GM06990 (cell line): ENCODE data around the gene PTPRN2.

Source experiments
- DNase-seq: peaks from one replicate; pipeline ENCODE4 v3.0.0-alpha.2; 2011; ENCODE audit not compliant: insufficient read length; ENCODE audit errors: extremely low read depth
- H3K27me3 ChIP-seq: replicated peaks from 2 replicates; pipeline ENCODE4 v1.6.0; 2011; ENCODE audit warnings: low read length; ENCODE audit not compliant: control insufficient read depth, insufficient read depth
- H3K36me3 ChIP-seq: 2 replicates; pipeline ENCODE4 v1.5.1; 2011; ENCODE audit warnings: low read length; ENCODE audit not compliant: control insufficient read depth, insufficient read depth
- H3K4me3 ChIP-seq: replicated peaks from 2 replicates; pipeline ENCODE4 v1.5.1; 2011; ENCODE audit warnings: low read depth, mild to moderate bottlenecking, control low read depth, low read length
- CTCF ChIP-seq: IDR thresholded peaks from 2 replicates; pipeline ENCODE4 v1.5.1; 2011; ENCODE audit warnings: low read length, control low read depth, mild to moderate bottlenecking, inconsistent platforms; ENCODE audit not compliant: insufficient read depth, poor library complexity, severe bottlenecking

Gene PTPRN2

DNA sequence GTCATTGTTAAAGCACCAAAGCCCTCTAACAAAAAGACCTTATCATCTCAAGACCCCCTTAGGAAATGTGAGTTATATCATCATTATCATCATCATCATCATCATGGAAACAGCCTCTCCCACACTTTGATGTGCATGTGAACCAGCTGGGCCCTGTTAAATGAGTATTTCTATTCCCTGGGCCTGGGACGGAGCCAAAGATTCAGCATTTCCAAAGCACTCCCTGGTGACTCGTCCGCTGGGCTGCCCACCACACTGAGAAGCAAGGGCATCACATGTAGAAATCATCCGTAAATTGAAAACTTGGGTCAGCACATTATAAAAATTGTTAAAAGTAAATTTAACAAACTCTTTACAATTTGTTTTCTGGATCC lies 88.6 kb downstream of the PTPRN2 start:
- Histone ChIP-seq H3K27me3 (no peaks in the 10 kb centered on the region), H3K4me3 (no peak overlapping the region), H3K36me3 (no peaks in the 10 kb centered on the region)
- DNase-seq = no peak
- no peak for TF ChIP-seq CTCF

- DNase-seq = no peak
- Histone ChIP-seq H3K4me3 (no peak overlapping the region), H3K27me3 (no peaks in the 10 kb centered on the region), H3K36me3 (no peaks in the 10 kb centered on the region)
- TF ChIP-seq CTCF = no peak
Observed at GRCh38 chr7:158498443-158499081, 89.1 kb downstream of the PTPRN2 start.

- no peaks in the 10 kb centered on the region for H3K36me3 ChIP-seq
- TF ChIP-seq CTCF = no peak
- H3K4me3 ChIP-seq = no peak overlapping the region
- H3K27me3 ChIP-seq = no peaks in the 10 kb centered on the region
- DNase-seq = no peak
Observed at GRCh38 chr7:158497627-158498026, 90.0 kb downstream of the PTPRN2 start.

DNA sequence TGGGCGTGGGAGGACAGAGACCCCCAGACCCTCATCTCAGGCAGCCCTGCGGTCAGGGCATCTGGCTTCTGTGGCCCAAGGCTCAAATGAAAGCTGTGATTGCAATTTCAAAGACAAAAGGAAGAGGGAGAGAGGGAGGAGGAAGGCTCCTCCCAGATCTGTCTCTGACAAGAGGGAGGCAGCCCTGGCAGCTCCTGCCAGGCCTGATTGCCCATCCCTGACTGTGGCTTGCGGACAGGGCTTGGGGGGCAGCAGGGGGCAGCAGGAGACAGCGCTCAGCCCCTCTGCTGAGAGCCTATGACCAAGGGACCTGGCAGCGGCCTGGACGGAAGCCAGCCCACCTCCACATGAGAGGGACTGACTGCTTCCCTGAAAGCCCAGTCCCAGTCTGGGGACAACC lies 91.8 kb downstream of the PTPRN2 start:
- Histone ChIP-seq H3K4me3 (no peak overlapping the region), H3K36me3 (no peaks in the 10 kb centered on the region), H3K27me3 (no peaks in the 10 kb centered on the region)
- TF ChIP-seq CTCF = peak; percentile 25
- no peak for DNase-seq

GRCh38 chr7:158495216-158495615 lies 92.4 kb downstream of the PTPRN2 start:
- DNase-seq = no peak
- H3K4me3 ChIP-seq = no peak overlapping the region
- TF ChIP-seq CTCF = no peak
- H3K27me3 ChIP-seq = no peaks in the 10 kb centered on the region
- H3K36me3 ChIP-seq = no peaks in the 10 kb centered on the region

- TF ChIP-seq CTCF = no peak
- H3K36me3 ChIP-seq = no peaks in the 10 kb centered on the region
- no peak for DNase-seq
- H3K4me3 ChIP-seq = no peak overlapping the region
- H3K27me3 ChIP-seq = no peaks in the 10 kb centered on the region
Observed at GRCh38 chr7:158494643-158495042, 93.0 kb downstream of the PTPRN2 start.
